HL-60 (cell line): ENCODE results near the gene ATP6V0D1.

Experiments used
- DNase-seq, 2 experiments: peaks; one replicate each; pipeline ENCODE4 v3.0.0-alpha.2; 2010 to 2020; ENCODE audit warnings: low read depth in 1 of 2, low spot score in 1 of 2
- H3K27ac ChIP-seq: fragments of 250-450 bp; sonication (Bioruptor Pico); replicated peaks from 2 replicates; pipeline ENCODE4 v1.5.1; 2020; ENCODE audit warnings: mild to moderate bottlenecking, moderate library complexity
- H3K27me3 ChIP-seq: fragments of 250-450 bp; sonication (Bioruptor Pico); 2 replicates; pipeline ENCODE4 v1.5.1; 2021; ENCODE audit warnings: mild to moderate bottlenecking, moderate library complexity; ENCODE audit not compliant: insufficient read depth, poor library complexity, severe bottlenecking
- H3K4me3 ChIP-seq: replicated peaks from 2 replicates; pipeline ENCODE4 v1.5.1; 2011; ENCODE audit warnings: mild to moderate bottlenecking, control low read depth, low read length; ENCODE audit not compliant: insufficient read depth
- CTCF ChIP-seq: IDR thresholded peaks from one replicate; pipeline ENCODE4 v1.5.1; 2011; ENCODE audit warnings: low read length, control low read depth, inconsistent platforms; ENCODE audit not compliant: insufficient read depth
- GABPA ChIP-seq: IDR thresholded peaks from 2 replicates; pipeline ENCODE4 v1.6.1; 2012; ENCODE audit warnings: low read depth
- POLR2AphosphoS5 ChIP-seq: IDR thresholded peaks from 2 replicates; pipeline ENCODE4 v1.6.1; 2012; ENCODE audit warnings: low read depth
- REST ChIP-seq: IDR thresholded peaks from 2 replicates; pipeline ENCODE4 v1.6.1; 2012; ENCODE audit warnings: low read depth; ENCODE audit not compliant: insufficient replicate concordance
- SPI1 ChIP-seq: IDR thresholded peaks from 2 replicates; pipeline ENCODE4 v1.6.1; 2012; ENCODE audit warnings: low read depth, mild to moderate bottlenecking, borderline replicate concordance

Gene ATP6V0D1

DNA sequence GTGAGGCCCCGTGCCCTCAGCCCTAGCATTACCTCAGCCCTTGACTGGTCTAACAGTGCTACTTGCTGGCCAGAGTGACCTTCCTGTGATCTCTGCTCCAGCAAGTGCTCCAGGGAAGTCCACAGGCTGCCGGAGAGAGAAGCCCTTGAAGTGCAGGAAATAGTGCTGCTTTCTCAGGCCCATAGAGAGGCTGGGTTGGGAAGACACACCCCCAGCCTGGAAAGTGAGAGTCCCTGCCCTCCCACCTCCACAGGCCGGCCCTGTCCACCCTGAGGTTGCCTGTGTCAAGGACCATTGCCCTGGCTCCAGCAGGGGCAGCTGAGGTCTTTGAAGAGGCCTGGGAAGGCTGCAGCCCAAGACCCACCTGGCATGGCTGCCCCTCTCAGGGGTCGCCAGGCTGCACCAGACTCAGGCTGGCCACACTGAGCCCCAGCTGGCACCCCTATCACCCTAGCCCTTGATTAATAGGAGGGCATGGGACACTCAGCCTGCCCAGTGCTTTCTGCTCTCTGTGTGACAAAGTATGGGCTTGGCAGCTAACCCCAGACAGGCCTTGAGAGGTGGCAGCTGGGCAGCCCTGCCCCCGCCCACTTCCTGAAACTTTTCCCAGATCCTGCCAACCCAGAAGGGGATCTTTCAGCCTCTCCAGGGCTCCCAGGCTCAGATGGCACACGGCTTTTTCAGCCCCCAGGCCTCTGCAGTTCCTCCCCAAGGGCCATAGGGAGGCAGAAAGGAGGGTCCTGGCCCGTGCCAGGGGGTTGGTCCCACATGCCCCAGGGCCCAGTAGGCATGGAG lies 21.7 kb downstream of the ATP6V0D1 start:
- DNase-seq: no peak
- TF ChIP-seq SPI1: no peak
- H3K27me3 ChIP-seq: no peaks in the 10 kb centered on the region
- no peak overlapping the region for H3K27ac ChIP-seq
- no peak overlapping the region for H3K4me3 ChIP-seq

- no peak for DNase-seq
- H3K27ac ChIP-seq: no peak overlapping the region
Observed at GRCh38 chr16:67458121-67458641, 22.8 kb downstream of the ATP6V0D1 start.

GRCh38 chr16:67457611-67458010 lies 23.3 kb downstream of the ATP6V0D1 start:
- Histone ChIP-seq H3K27me3 (no peaks in the 10 kb centered on the region), H3K27ac (no peak overlapping the region), H3K4me3 (no peak overlapping the region)
- TF ChIP-seq CTCF (no peak), POLR2AphosphoS5 (no peak), REST (no peak), SPI1 (no peak), GABPA (no peak)
- DNase-seq: no peak

More at GRCh38 chr16:67458121-67458641, 22.8 kb downstream of the ATP6V0D1 start:
- Histone ChIP-seq H3K4me3 (no peak overlapping the region), H3K27me3 (no peaks in the 10 kb centered on the region)
- TF ChIP-seq POLR2AphosphoS5 (no peak), SPI1 (no peak), CTCF (no peak), GABPA (no peak), REST (no peak)

GRCh38 chr16:67456391-67457081 lies 24.4 kb downstream of the ATP6V0D1 start:
- DNase-seq: no peak

More at GRCh38 chr16:67456391-67457081, 24.4 kb downstream of the ATP6V0D1 start:
- TF ChIP-seq SPI1: no peak
- no peak for TF ChIP-seq GABPA
- no peak for TF ChIP-seq REST
- no peak for TF ChIP-seq CTCF
- no peak for TF ChIP-seq POLR2AphosphoS5
- Histone ChIP-seq H3K4me3 (no peak overlapping the region), H3K27ac (no peak overlapping the region), H3K27me3 (no peaks in the 10 kb centered on the region)
